ENCODE measurements around the gene DGLUCY. TPM values are rescaled to one million over a fixed set of nuclear protein-coding genes. Genes with fewer than 3 reads are reported as not detected.
A peak's percentile ranks its signal among the peaks of the same experiment; 100 is the strongest.

DGLUCY gene
- total and polyA plus RNA-seq, 4 donors: 17.9 to 58.1 (median 24.9) TPM

DNA sequence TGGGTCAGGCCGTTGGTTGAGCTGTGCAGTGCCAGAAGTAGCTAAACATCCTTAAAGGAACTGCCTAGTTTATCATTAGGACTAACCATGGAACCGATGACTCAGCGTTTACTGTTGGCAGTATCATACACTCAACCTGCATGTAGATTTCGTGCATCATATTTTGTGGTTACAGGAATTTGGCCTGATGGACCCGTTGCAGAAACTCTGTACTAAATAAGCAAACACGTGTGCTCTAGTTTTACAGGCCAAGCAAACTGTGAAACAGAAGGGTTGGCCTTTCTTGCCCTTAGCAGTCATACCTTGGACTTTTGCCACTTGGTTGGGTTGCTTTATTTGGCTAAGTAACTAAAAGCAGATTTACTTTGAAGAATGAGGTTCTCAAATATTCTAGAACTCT lies 35.6 kb downstream of the DGLUCY start (continued):
- TF ChIP-seq, protein P1, sequence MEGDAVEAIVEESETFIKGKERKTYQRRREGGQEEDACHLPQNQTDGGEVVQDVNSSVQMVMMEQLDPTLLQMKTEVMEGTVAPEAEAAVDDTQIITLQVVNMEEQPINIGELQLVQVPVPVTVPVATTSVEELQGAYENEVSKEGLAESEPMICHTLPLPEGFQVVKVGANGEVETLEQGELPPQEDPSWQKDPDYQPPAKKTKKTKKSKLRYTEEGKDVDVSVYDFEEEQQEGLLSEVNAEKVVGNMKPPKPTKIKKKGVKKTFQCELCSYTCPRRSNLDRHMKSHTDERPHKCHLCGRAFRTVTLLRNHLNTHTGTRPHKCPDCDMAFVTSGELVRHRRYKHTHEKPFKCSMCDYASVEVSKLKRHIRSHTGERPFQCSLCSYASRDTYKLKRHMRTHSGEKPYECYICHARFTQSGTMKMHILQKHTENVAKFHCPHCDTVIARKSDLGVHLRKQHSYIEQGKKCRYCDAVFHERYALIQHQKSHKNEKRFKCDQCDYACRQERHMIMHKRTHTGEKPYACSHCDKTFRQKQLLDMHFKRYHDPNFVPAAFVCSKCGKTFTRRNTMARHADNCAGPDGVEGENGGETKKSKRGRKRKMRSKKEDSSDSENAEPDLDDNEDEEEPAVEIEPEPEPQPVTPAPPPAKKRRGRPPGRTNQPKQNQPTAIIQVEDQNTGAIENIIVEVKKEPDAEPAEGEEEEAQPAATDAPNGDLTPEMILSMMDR (IDR thresholded peaks at IDR 0.05; ENCODE audit: low read depth, low read length, missing input control): no peak
- TF ChIP-seq TAF1 (conservative IDR thresholded peaks at IDR 0.05): no peak
- TF ChIP-seq JUND (IDR thresholded peaks at IDR 0.05): peak; percentile 92 to 98
- TF ChIP-seq NR2F2 (IDR thresholded peaks at IDR 0.05): peak; percentile 76
- TF ChIP-seq, protein P2, sequence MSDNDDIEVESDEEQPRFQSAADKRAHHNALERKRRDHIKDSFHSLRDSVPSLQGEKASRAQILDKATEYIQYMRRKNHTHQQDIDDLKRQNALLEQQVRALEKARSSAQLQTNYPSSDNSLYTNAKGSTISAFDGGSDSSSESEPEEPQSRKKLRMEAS (IDR thresholded peaks at IDR 0.05): peak; percentile 89
- TF ChIP-seq SP1 (IDR thresholded peaks at IDR 0.05): peak; percentile 89
- peak; percentile 95 for TF ChIP-seq HNF4A (conservative IDR thresholded peaks at IDR 0.05)

DNA sequence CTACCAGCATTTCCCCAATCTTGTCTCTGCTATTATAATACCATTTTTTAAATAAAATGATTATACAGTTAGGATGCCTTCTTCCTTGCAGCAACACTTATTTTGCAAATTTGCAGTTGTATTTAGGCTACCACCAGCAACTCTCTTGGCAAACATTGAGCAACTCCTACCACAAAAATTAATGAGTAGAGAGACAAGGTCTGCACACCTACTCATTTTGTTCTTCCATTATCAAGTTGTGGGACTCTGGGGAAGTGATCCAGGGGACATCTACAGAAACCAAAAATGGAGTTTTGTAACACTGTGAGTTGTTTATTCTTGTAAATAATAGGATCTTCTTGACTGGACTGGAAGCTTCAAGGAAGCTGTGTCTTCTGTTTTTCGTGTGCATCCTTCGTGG lies 38.6 kb downstream of the DGLUCY start:
- 76% methylated on average over 2 of the region's 2 CpGs for WGBS
- peaks cover 24 to 59% (median 41%) of the 10 kb centered on the region in 4 donors for H3K4me1 ChIP-seq (ENCODE audit: control insufficient read depth in 4 of 4, insufficient read depth in 4 of 4, low read length in 3 of 4)
- H3K36me3 ChIP-seq (ENCODE audit: control insufficient read depth in 4 of 4, insufficient read depth in 3 of 4, low read depth in 1 of 4, low read length in 3 of 4): no peaks in the 10 kb centered on the region
- H3K27ac ChIP-seq (ENCODE audit: low read depth in 1 of 2, low read length in 2 of 2): peak overlapping the region; percentile 57 to 69
- no peak overlapping the region for H3K9ac ChIP-seq (ENCODE audit: low read depth in 1 of 2, low read length in 2 of 2)
- DNase-seq (ENCODE audit: low spot score): no peak
- H3K9me3 ChIP-seq (ENCODE audit: control insufficient read depth in 4 of 4, low read length in 3 of 4): no peaks in the 10 kb centered on the region
- TF ChIP-seq RXRA (IDR thresholded peaks at IDR 0.05) (no peak), FOXA1 (IDR thresholded peaks at IDR 0.05) (no peak), HNF4A (conservative IDR thresholded peaks at IDR 0.05) (no peak), TAF1 (conservative IDR thresholded peaks at IDR 0.05) (no peak), GABPA (IDR thresholded peaks at IDR 0.05 in 1 of 2, conservative IDR thresholded peaks at IDR 0.05 in 1 of 2) (no peak), SP1 (IDR thresholded peaks at IDR 0.05) (no peak), JUND (IDR thresholded peaks at IDR 0.05) (no peak), YY1 (IDR thresholded peaks at IDR 0.05) (no peak), NR2F2 (IDR thresholded peaks at IDR 0.05) (no peak), EGR1 (IDR thresholded peaks at IDR 0.05; ENCODE audit: low read depth in 2 of 2) (no peak), HNF4G (IDR thresholded peaks at IDR 0.05) (no peak), FOXA2 (IDR thresholded peaks at IDR 0.05) (no peak)
- TF ChIP-seq, protein P2 (IDR thresholded peaks at IDR 0.05): no peak
- TF ChIP-seq, protein P1 (IDR thresholded peaks at IDR 0.05; ENCODE audit: low read depth, low read length, missing input control): no peak
- TF ChIP-seq, protein P3, sequence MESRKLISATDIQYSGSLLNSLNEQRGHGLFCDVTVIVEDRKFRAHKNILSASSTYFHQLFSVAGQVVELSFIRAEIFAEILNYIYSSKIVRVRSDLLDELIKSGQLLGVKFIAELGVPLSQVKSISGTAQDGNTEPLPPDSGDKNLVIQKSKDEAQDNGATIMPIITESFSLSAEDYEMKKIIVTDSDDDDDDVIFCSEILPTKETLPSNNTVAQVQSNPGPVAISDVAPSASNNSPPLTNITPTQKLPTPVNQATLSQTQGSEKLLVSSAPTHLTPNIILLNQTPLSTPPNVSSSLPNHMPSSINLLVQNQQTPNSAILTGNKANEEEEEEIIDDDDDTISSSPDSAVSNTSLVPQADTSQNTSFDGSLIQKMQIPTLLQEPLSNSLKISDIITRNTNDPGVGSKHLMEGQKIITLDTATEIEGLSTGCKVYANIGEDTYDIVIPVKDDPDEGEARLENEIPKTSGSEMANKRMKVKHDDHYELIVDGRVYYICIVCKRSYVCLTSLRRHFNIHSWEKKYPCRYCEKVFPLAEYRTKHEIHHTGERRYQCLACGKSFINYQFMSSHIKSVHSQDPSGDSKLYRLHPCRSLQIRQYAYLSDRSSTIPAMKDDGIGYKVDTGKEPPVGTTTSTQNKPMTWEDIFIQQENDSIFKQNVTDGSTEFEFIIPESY (IDR thresholded peaks at IDR 0.05): no peak
- TF ChIP-seq, protein P4, sequence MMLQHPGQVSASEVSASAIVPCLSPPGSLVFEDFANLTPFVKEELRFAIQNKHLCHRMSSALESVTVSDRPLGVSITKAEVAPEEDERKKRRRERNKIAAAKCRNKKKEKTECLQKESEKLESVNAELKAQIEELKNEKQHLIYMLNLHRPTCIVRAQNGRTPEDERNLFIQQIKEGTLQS (IDR thresholded peaks at IDR 0.05): no peak
- no peak overlapping the region for H3K4me3 ChIP-seq (ENCODE audit: low read depth in 1 of 3, low read length in 3 of 3)
- H3K27me3 ChIP-seq (ENCODE audit: control insufficient read depth in 4 of 4, insufficient read depth in 4 of 4, low read length in 3 of 4): no peaks in the 10 kb centered on the region

Data from liver (tissue), 9 donors.